ENCODE results near the gene C2orf78.
"Not testable (repeated sequence)": the region's sequence is repeated elsewhere in the genome, so short reads cannot be mapped to it uniquely, and the experiment has no call there.

Gene C2orf78

GRCh38 chr2:73780237-73780582 lies 3.8 kb upstream of the C2orf78 start:
- 4% methylated on average over 6 of the region's 7 CpGs for WGBS
- H3K9ac ChIP-seq (ENCODE audit: low read depth, low read length), result no peak overlapping the region
- no peaks in the 10 kb centered on the region for H3K9me3 ChIP-seq (ENCODE audit: insufficient read depth, low read depth, low read length)
- no peaks in the 10 kb centered on the region for H3K4me1 ChIP-seq (ENCODE audit: insufficient read depth, low read length)
- no peaks in the 10 kb centered on the region for H3K27me3 ChIP-seq (ENCODE audit: insufficient read depth, low read length)
- peaks cover 21% of the 10 kb centered on the region for H3K36me3 ChIP-seq (ENCODE audit: insufficient read depth, low read length)
- no peak overlapping the region for H3K27ac ChIP-seq (ENCODE audit: low read depth, low read length)
- peak overlapping the region; percentile 74 for H3K4me3 ChIP-seq (ENCODE audit: low read length)

GRCh38 chr2:73783402-73783801 lies 581 bp upstream of the C2orf78 start:
- H3K9me3 ChIP-seq (ENCODE audit: insufficient read depth, low read depth, low read length); H3K9ac ChIP-seq (ENCODE audit: low read depth, low read length); H3K4me3 ChIP-seq (ENCODE audit: low read length); H3K36me3 ChIP-seq (ENCODE audit: insufficient read depth, low read length); H3K4me1 ChIP-seq (ENCODE audit: insufficient read depth, low read length); H3K27me3 ChIP-seq (ENCODE audit: insufficient read depth, low read length); H3K27ac ChIP-seq (ENCODE audit: low read depth, low read length): not testable (repeated sequence)
- WGBS, result 80% methylated on average over 15 of the region's 15 CpGs

DNA sequence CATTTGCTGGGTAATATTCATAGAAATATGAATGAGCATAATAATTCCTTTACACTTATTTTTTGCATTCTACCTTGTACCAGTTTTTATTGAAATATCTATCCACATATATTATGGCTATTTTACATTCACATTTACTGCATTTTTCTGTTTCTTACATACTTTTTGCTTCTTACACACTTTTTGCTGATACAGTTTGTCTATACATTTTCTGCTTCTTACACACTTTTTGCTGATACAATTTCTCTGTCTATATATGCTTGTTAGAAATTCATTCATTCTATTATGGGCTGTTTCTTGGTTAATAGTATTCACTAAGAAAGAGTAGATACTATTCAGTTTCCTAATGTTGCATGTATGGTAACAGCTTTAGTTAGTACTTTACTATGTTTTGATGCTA lies 27.9 kb downstream of the C2orf78 start:
- H3K4me1 ChIP-seq (ENCODE audit: insufficient read depth, low read length), result no peaks in the 10 kb centered on the region
- no peak overlapping the region for H3K27ac ChIP-seq (ENCODE audit: low read depth, low read length)
- H3K27me3 ChIP-seq (ENCODE audit: insufficient read depth, low read length), result peaks cover 49% of the 10 kb centered on the region
- no peak overlapping the region for H3K4me3 ChIP-seq (ENCODE audit: low read length)
- H3K36me3 ChIP-seq (ENCODE audit: insufficient read depth, low read length), result no peaks in the 10 kb centered on the region
- H3K9ac ChIP-seq (ENCODE audit: low read depth, low read length), result no peak overlapping the region
- H3K9me3 ChIP-seq (ENCODE audit: insufficient read depth, low read depth, low read length), result no peaks in the 10 kb centered on the region

GRCh38 chr2:73812635-73813034 lies 28.7 kb downstream of the C2orf78 start:
- Histone ChIP-seq H3K27ac (ENCODE audit: low read depth, low read length) (no peak overlapping the region), H3K4me1 (ENCODE audit: insufficient read depth, low read length) (no peaks in the 10 kb centered on the region), H3K27me3 (ENCODE audit: insufficient read depth, low read length) (peaks cover 49% of the 10 kb centered on the region), H3K9me3 (ENCODE audit: insufficient read depth, low read depth, low read length) (no peaks in the 10 kb centered on the region), H3K36me3 (ENCODE audit: insufficient read depth, low read length) (no peaks in the 10 kb centered on the region), H3K4me3 (ENCODE audit: low read length) (no peak overlapping the region), H3K9ac (ENCODE audit: low read depth, low read length) (no peak overlapping the region)

DNA sequence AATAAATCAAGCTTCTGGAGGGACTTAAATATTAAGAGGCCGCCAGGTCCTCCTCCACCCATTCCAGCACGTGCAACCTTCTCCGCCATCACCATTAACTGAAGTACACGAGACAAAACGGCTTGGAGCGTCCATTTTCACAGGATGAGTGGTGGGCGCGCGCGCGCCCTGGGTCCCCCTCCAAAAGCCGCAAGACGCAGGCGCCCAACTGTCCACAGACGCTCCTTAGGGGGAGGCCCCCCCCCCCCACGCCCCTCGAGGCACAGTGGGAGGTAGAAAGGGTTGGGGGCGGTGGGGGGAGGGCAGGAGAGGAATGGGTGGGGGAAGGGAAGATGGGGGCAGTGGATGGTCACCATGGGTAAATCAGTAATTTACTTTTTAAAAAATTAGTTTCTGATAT lies 34.3 kb downstream of the C2orf78 start:
- Histone ChIP-seq H3K4me3 (ENCODE audit: low read length) (no peak overlapping the region), H3K36me3 (ENCODE audit: insufficient read depth, low read length) (no peaks in the 10 kb centered on the region), H3K4me1 (ENCODE audit: insufficient read depth, low read length) (no peaks in the 10 kb centered on the region), H3K27me3 (ENCODE audit: insufficient read depth, low read length) (peaks cover 43% of the 10 kb centered on the region), H3K27ac (ENCODE audit: low read depth, low read length) (no peak overlapping the region), H3K9me3 (ENCODE audit: insufficient read depth, low read depth, low read length) (no peaks in the 10 kb centered on the region), H3K9ac (ENCODE audit: low read depth, low read length) (no peak overlapping the region)
- 91% methylated on average over 17 of the region's 18 CpGs for WGBS

- no peaks in the 10 kb centered on the region for H3K4me1 ChIP-seq (ENCODE audit: insufficient read depth, low read length)
- no peak overlapping the region for H3K27ac ChIP-seq (ENCODE audit: low read depth, low read length)
- H3K27me3 ChIP-seq (ENCODE audit: insufficient read depth, low read length), result peaks cover 30% of the 10 kb centered on the region
- no peaks in the 10 kb centered on the region for H3K36me3 ChIP-seq (ENCODE audit: insufficient read depth, low read length)
- no peak overlapping the region for H3K9ac ChIP-seq (ENCODE audit: low read depth, low read length)
- no peaks in the 10 kb centered on the region for H3K9me3 ChIP-seq (ENCODE audit: insufficient read depth, low read depth, low read length)
- 79% methylated on average over 2 of the region's 2 CpGs for WGBS
- H3K4me3 ChIP-seq (ENCODE audit: low read length), result no peak overlapping the region
Observed at GRCh38 chr2:73821227-73821626, 37.2 kb downstream of the C2orf78 start.

GRCh38 chr2:73821669-73822068 lies 37.7 kb downstream of the C2orf78 start:
- Histone ChIP-seq H3K4me3 (ENCODE audit: low read length) (no peak overlapping the region), H3K27ac (ENCODE audit: low read depth, low read length) (no peak overlapping the region), H3K9me3 (ENCODE audit: insufficient read depth, low read depth, low read length) (no peaks in the 10 kb centered on the region), H3K36me3 (ENCODE audit: insufficient read depth, low read length) (no peaks in the 10 kb centered on the region), H3K4me1 (ENCODE audit: insufficient read depth, low read length) (no peaks in the 10 kb centered on the region), H3K27me3 (ENCODE audit: insufficient read depth, low read length) (peaks cover 31% of the 10 kb centered on the region), H3K9ac (ENCODE audit: low read depth, low read length) (no peak overlapping the region)
- WGBS, result 95% methylated on average over 2 of the region's 2 CpGs

- no peaks in the 10 kb centered on the region for H3K4me1 ChIP-seq (ENCODE audit: insufficient read depth, low read length)
- no peak overlapping the region for H3K27ac ChIP-seq (ENCODE audit: low read depth, low read length)
- 100% methylated on average over 1 of the region's 1 CpG for WGBS
- H3K9ac ChIP-seq (ENCODE audit: low read depth, low read length), result no peak overlapping the region
- no peaks in the 10 kb centered on the region for H3K36me3 ChIP-seq (ENCODE audit: insufficient read depth, low read length)
- peaks cover 37% of the 10 kb centered on the region for H3K27me3 ChIP-seq (ENCODE audit: insufficient read depth, low read length)
- H3K9me3 ChIP-seq (ENCODE audit: insufficient read depth, low read depth, low read length), result no peaks in the 10 kb centered on the region
- H3K4me3 ChIP-seq (ENCODE audit: low read length), result no peak overlapping the region
Observed at GRCh38 chr2:73822276-73822675, 38.3 kb downstream of the C2orf78 start.

DNA sequence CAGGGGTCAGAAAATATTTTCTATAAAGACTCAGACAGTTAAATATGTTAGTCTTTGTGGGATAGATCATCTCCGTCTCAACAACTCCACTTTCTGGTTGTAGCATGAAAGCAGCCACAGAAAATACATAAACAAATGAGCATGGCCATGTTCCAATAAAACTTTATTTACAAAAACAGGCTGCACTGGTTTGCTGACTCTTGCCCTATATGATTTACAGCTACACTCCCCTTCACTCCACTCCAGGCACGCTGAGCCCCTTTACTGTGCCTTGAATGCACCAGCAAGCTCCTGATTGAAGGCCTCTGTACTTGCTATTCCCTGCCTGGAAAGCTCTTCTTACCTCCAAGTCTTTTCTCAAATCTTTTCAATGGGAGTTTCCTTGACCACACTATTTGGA lies 39.0 kb downstream of the C2orf78 start:
- WGBS, result 78% methylated on average over 2 of the region's 2 CpGs
- Histone ChIP-seq H3K36me3 (ENCODE audit: insufficient read depth, low read length) (no peaks in the 10 kb centered on the region), H3K27me3 (ENCODE audit: insufficient read depth, low read length) (peaks cover 39% of the 10 kb centered on the region), H3K4me1 (ENCODE audit: insufficient read depth, low read length) (no peaks in the 10 kb centered on the region), H3K9me3 (ENCODE audit: insufficient read depth, low read depth, low read length) (no peaks in the 10 kb centered on the region; the same call in 1 of the 2 replicates), H3K4me3 (ENCODE audit: low read length) (no peak overlapping the region), H3K9ac (ENCODE audit: low read depth, low read length) (no peak overlapping the region), H3K27ac (ENCODE audit: low read depth, low read length) (no peak overlapping the region)

GRCh38 chr2:73823416-73823815 lies 39.4 kb downstream of the C2orf78 start:
- no peaks in the 10 kb centered on the region for H3K36me3 ChIP-seq (ENCODE audit: insufficient read depth, low read length)
- no peak overlapping the region for H3K27ac ChIP-seq (ENCODE audit: low read depth, low read length)
- no peaks in the 10 kb centered on the region; the same call in 1 of the 2 replicates for H3K9me3 ChIP-seq (ENCODE audit: insufficient read depth, low read depth, low read length)
- H3K4me1 ChIP-seq (ENCODE audit: insufficient read depth, low read length), result no peaks in the 10 kb centered on the region
- H3K27me3 ChIP-seq (ENCODE audit: insufficient read depth, low read length), result peaks cover 39% of the 10 kb centered on the region
- WGBS, result no CpG with 5 or more reads among the region's 2 CpGs
- H3K9ac ChIP-seq (ENCODE audit: low read depth, low read length), result no peak overlapping the region
- H3K4me3 ChIP-seq (ENCODE audit: low read length), result no peak overlapping the region

GRCh38 chr2:73823916-73824523 lies 40.0 kb downstream of the C2orf78 start:
- Histone ChIP-seq H3K4me3 (ENCODE audit: low read length) (no peak overlapping the region), H3K9ac (ENCODE audit: low read depth, low read length) (no peak overlapping the region), H3K9me3 (ENCODE audit: insufficient read depth, low read depth, low read length) (no peaks in the 10 kb centered on the region; the same call in 1 of the 2 replicates), H3K36me3 (ENCODE audit: insufficient read depth, low read length) (no peaks in the 10 kb centered on the region), H3K4me1 (ENCODE audit: insufficient read depth, low read length) (no peaks in the 10 kb centered on the region), H3K27ac (ENCODE audit: low read depth, low read length) (no peak overlapping the region), H3K27me3 (ENCODE audit: insufficient read depth, low read length) (peaks cover 39% of the 10 kb centered on the region)
- WGBS, result 28% methylated on average over 3 of the region's 3 CpGs

DNA sequence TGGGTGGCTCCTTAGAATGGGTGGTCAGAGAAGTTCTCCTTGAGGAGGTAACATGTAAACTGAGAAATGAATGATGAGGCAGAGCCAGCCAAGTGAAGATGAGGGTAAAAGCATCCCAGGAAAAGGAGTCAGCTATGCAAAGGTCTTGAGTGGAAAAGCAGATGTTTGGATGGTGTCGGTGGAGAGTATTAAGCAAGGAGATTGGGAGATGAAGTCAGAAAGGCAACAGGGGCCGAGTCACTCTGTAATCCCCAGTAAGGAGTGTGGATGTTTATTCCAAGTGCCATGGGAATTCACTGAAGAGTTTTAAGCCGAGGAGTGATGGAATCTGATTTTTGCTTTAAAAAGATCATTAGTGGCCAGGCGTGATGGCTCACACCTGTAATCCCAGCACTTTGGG lies 41.4 kb downstream of the C2orf78 start:
- 87% methylated on average over 4 of the region's 4 CpGs for WGBS

More for the DNA sequence above, 41.4 kb downstream of the C2orf78 start:
- Histone ChIP-seq H3K9me3 (ENCODE audit: insufficient read depth, low read depth, low read length) (no peaks in the 10 kb centered on the region; the same call in 1 of the 2 replicates), H3K27me3 (ENCODE audit: insufficient read depth, low read length) (peaks cover 36% of the 10 kb centered on the region), H3K4me1 (ENCODE audit: insufficient read depth, low read length) (peaks cover 3% of the 10 kb centered on the region; the same call in 1 of the 2 replicates), H3K9ac (ENCODE audit: low read depth, low read length) (no peak overlapping the region), H3K36me3 (ENCODE audit: insufficient read depth, low read length) (no peaks in the 10 kb centered on the region), H3K27ac (ENCODE audit: low read depth, low read length) (no peak overlapping the region), H3K4me3 (ENCODE audit: low read length) (no peak overlapping the region)

Data from HUES64 (cell line).